Measurements from ENCODE around the gene CEP72.

DNA sequence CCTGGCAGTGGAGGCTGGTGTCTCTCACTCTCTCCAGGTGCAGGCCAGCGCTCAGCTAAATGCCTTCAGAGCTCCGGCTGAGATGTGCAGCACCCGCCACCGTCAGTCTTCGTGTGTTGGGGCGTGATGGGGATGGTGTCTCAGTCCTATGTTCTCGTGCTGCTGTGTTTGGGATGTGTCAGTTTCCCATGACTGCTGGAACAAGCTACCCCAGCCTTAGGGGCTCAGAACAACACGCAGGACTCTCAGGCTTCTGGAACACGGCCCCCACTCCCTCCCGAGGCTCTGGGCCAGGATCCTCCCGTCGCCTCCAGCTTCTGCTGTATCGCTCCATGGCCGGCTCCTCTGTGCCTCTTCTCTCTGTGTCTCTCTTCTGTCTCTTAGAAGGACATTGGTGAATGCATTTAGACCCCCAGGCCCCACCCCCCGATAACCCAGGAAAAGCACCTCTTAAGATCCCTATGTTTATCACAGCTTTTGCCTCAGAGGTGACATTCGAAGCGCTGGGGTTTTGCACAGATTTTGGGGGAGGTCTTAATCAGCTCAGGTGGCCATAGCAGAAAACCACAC lies 9.6 kb upstream of the CEP72 start:
- TF ChIP-seq, protein P1, sequence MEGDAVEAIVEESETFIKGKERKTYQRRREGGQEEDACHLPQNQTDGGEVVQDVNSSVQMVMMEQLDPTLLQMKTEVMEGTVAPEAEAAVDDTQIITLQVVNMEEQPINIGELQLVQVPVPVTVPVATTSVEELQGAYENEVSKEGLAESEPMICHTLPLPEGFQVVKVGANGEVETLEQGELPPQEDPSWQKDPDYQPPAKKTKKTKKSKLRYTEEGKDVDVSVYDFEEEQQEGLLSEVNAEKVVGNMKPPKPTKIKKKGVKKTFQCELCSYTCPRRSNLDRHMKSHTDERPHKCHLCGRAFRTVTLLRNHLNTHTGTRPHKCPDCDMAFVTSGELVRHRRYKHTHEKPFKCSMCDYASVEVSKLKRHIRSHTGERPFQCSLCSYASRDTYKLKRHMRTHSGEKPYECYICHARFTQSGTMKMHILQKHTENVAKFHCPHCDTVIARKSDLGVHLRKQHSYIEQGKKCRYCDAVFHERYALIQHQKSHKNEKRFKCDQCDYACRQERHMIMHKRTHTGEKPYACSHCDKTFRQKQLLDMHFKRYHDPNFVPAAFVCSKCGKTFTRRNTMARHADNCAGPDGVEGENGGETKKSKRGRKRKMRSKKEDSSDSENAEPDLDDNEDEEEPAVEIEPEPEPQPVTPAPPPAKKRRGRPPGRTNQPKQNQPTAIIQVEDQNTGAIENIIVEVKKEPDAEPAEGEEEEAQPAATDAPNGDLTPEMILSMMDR (IDR thresholded peaks at IDR 0.05; ENCODE audit: borderline replicate concordance, extremely low read depth, low read length, poor library complexity, severe bottlenecking) = no peak
- TF ChIP-seq EZH2 (IDR thresholded peaks at IDR 0.05; ENCODE audit: borderline replicate concordance, low read depth, low read length, severe bottlenecking) = no peak
